Measurements from ENCODE around the gene MT1H. TPM values are rescaled to one million over a fixed set of nuclear protein-coding genes. Genes with fewer than 3 reads are reported as not detected.
A peak's percentile ranks its signal among the peaks of the same experiment; 100 is the strongest.

Gene MT1H
- total and polyA plus RNA-seq, 9 of the 15 experiments (the other 6 are each of a cell fraction or from before 2014, with no cell fraction given) = 0.13 to 0.37 TPM; not detected in 7

- TF ChIP-seq MIER1 (IDR thresholded peaks at IDR 0.05; ENCODE audit: low read depth) = no peak
- no peak for TF ChIP-seq HDAC1 (IDR thresholded peaks at IDR 0.05)
- 0 out of 4 replicates have a peak, but pooled peaks of 1 of the 2 experiments have one; percentile 4 for TF ChIP-seq RCOR1 (IDR thresholded peaks at IDR 0.05; ENCODE audit: borderline replicate concordance in 1 of 2, low read depth in 2 of 2, low read length in 2 of 2)
- TF ChIP-seq BACH1 (tag; IDR thresholded peaks at IDR 0.05) = no peak
- no peak for TF ChIP-seq ZNF584 (CRISPR knock-in tag; IDR thresholded peaks at IDR 0.05; ENCODE audit: low read depth)
- TF ChIP-seq CBX2 (IDR thresholded peaks at IDR 0.05; ENCODE audit: insufficient read depth, low read length, poor library complexity, severe bottlenecking) = no peak
- TF ChIP-seq HNRNPUL1 (IDR thresholded peaks at IDR 0.05; ENCODE audit: low read length) = no peak
- no peak for TF ChIP-seq MAFG (tag; conservative IDR thresholded peaks at IDR 0.05)
- TF ChIP-seq ZNF146 (CRISPR knock-in tag; IDR thresholded peaks at IDR 0.05; ENCODE audit: unreplicated experiment) = no peak
- no peak for TF ChIP-seq GTF2B (IDR thresholded peaks at IDR 0.05; ENCODE audit: extremely low read depth, insufficient read length)
- TF ChIP-seq XRCC3 (IDR thresholded peaks at IDR 0.05) = no peak
- TF ChIP-seq ID3 (CRISPR knock-in tag; IDR thresholded peaks at IDR 0.05) = no peak
- TF ChIP-seq ID3 (tag; IDR thresholded peaks at IDR 0.05) = no peak
- TF ChIP-seq NFYB (IDR thresholded peaks at IDR 0.05; ENCODE audit: extremely low read depth, insufficient read length) = no peak
- TF ChIP-seq RFX1 (IDR thresholded peaks at IDR 0.05) = no peak
- TF ChIP-seq ZC3H8 (IDR thresholded peaks at IDR 0.05) = no peak
- no peak for TF ChIP-seq CHCHD3 (CRISPR knock-in tag; IDR thresholded peaks at IDR 0.05)
- TF ChIP-seq NUFIP1 (IDR thresholded peaks at IDR 0.05; ENCODE audit: partially characterized antibody) = no peak
- peak; percentile 35 for TF ChIP-seq POLR2B (IDR thresholded peaks at IDR 0.05; ENCODE audit: low read depth, partially characterized antibody)
- TF ChIP-seq ZFX (CRISPR knock-in tag; IDR thresholded peaks at IDR 0.05) = no peak
- TF ChIP-seq NR4A1 (CRISPR knock-in tag; IDR thresholded peaks at IDR 0.05) = no peak
- TF ChIP-seq NR4A1 (tag; IDR thresholded peaks at IDR 0.05) = no peak
- no peak for TF ChIP-seq ZNF699 (CRISPR knock-in tag; IDR thresholded peaks at IDR 0.05; ENCODE audit: insufficient replicate concordance)
- no peak for TF ChIP-seq CREM (IDR thresholded peaks at IDR 0.05; ENCODE audit: low read depth)
- TF ChIP-seq POLR2A (conservative IDR thresholded peaks at IDR 0.05) = peak; percentile 80
- TF ChIP-seq LEF1 (IDR thresholded peaks at IDR 0.05) = no peak
- TF ChIP-seq MTF1 (CRISPR knock-in tag; IDR thresholded peaks at IDR 0.05; ENCODE audit: borderline replicate concordance) = peak; percentile 90
- no peak for TF ChIP-seq ZNF274 (IDR thresholded peaks at IDR 0.05; ENCODE audit: borderline replicate concordance, low read depth, low read length)
- peak; percentile 59 to 64 for TF ChIP-seq NRF1 (conservative IDR thresholded peaks at IDR 0.05 in 1 of 2, IDR thresholded peaks at IDR 0.05 in 1 of 2)
- no peak for TF ChIP-seq PTTG1 (tag; IDR thresholded peaks at IDR 0.05; ENCODE audit: low read depth)
- no peak for TF ChIP-seq HMG20A (CRISPR knock-in tag; conservative IDR thresholded peaks at IDR 0.05)
- peak; percentile 75 for TF ChIP-seq BRD9 (IDR thresholded peaks at IDR 0.05; ENCODE audit: low read depth, partially characterized antibody)
- TF ChIP-seq ELF1 (tag; IDR thresholded peaks at IDR 0.05) = no peak
Observed at GRCh38 chr16:56681939-56682702, 12.5 kb downstream of the MT1H start, which contains the start of gene MT1X (continued).

Data from K562 (cell line).